Nephron progenitor cell (in vitro differentiated cells): ENCODE results near the gene PGA4.

ENCODE experiments used
- DNase-seq: peaks from one replicate; pipeline ENCODE4 v3.0.0; 2021
- H3K27ac Mint-ChIP-seq: 2 replicates; pipeline ENCODE4 v1.8.0; 2021; ENCODE audit warnings: mild to moderate bottlenecking, moderate library complexity, mixed read lengths
- H3K27me3 Mint-ChIP-seq: 2 replicates; pipeline ENCODE4 v1.8.0; 2021; ENCODE audit warnings: mild to moderate bottlenecking, low read depth, mixed read lengths; ENCODE audit not compliant: poor library complexity
- H3K36me3 Mint-ChIP-seq: 2 replicates; pipeline ENCODE4 v1.8.0; 2021; ENCODE audit warnings: low read depth, mixed read lengths
- H3K4me1 Mint-ChIP-seq: 2 replicates; pipeline ENCODE4 v1.8.0; 2021; ENCODE audit warnings: mixed read lengths
- H3K4me3 Mint-ChIP-seq: 2 replicates; pipeline ENCODE4 v1.8.0; 2021; ENCODE audit warnings: mild to moderate bottlenecking, moderate library complexity, mixed read lengths
- H3K9me3 Mint-ChIP-seq: 2 replicates; pipeline ENCODE4 v1.8.0; 2021; ENCODE audit warnings: mild to moderate bottlenecking, moderate library complexity, mixed read lengths
- TF ChIP-seq, protein P1 (sequence below): fragments of 200-600 bp; sonication (generic); IDR thresholded peaks from 2 replicates; pipeline ENCODE4 v1.5.0; 2021; ENCODE audit warnings: antibody characterized with exemption

The PGA4 gene

DNA sequence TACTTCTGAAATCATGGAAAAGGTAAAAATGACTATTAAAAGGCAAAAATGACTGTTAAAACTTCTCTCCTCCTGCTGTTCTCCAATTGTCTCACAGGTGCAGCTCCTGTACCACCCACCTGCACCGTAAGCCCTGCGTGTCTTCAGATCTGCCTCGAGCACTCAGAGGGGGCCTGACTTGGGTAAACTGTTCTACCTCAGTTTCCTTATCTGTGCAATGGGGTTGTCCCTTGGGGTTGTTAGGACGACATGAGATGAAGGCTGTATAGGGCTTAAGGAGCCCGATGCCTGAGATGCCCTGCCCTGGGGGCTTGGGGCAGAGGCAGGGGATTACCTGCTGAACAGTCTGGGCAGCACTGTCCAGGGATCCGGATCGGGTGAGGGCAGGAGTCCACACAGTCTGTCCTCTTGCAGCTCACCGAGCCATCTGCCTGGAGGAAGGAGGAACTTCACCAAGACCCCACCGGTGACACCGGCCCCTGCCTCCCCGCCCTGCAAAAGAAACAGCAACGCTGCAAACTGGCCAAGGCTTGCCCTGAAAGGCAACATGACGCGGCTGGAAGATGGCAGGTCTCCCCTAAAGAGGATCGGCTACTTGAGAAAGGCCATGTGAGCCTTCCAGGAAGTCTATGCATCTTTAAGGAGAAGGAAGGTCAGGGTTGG is 46.6 kb downstream of the PGA4 start:
- no peak overlapping the region for H3K4me3 Mint-ChIP-seq
- DNase-seq = no peak
- H3K9me3 Mint-ChIP-seq = no peaks in the 10 kb centered on the region
- peaks cover 35% of the 10 kb centered on the region for H3K36me3 Mint-ChIP-seq
- H3K27ac Mint-ChIP-seq = no peak overlapping the region
- H3K27me3 Mint-ChIP-seq = peaks cover 5% of the 10 kb centered on the region
- no peaks in the 10 kb centered on the region for H3K4me1 Mint-ChIP-seq
- TF ChIP-seq, protein P1, sequence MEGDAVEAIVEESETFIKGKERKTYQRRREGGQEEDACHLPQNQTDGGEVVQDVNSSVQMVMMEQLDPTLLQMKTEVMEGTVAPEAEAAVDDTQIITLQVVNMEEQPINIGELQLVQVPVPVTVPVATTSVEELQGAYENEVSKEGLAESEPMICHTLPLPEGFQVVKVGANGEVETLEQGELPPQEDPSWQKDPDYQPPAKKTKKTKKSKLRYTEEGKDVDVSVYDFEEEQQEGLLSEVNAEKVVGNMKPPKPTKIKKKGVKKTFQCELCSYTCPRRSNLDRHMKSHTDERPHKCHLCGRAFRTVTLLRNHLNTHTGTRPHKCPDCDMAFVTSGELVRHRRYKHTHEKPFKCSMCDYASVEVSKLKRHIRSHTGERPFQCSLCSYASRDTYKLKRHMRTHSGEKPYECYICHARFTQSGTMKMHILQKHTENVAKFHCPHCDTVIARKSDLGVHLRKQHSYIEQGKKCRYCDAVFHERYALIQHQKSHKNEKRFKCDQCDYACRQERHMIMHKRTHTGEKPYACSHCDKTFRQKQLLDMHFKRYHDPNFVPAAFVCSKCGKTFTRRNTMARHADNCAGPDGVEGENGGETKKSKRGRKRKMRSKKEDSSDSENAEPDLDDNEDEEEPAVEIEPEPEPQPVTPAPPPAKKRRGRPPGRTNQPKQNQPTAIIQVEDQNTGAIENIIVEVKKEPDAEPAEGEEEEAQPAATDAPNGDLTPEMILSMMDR = no peak

DNA sequence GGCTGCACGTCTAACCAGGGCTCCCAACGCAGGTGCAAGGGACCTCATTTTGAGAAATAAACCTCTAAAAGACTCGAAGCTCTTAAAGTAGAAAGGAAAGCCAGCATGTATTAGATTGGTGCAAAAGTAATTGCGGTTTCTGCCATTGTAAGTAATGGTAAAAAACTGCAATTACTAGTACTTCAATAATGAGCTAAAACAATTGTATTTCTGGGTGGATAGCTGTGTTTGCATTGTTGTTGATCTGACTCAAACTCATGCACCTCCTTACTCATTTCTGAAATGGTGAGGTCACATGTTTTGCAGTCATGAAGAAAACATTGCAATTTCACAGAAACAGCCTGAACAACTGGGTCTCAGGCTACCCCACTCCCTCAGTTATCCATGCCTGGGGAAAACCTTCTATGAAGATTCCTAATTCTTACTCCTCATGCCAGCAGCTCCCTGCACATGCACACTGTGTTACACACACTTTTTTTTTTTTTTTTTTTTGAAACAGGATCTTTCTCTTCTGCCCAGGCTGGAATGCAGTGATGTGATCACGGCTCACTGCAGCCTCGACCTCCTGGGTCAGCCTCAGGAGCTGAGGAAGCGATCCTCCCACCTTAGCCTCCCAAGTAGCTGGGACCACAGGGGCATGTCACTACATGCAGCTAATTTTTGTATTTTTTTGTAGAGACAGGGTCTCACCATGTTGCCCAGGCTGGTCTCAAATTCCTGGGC is 48.4 kb downstream of the PGA4 start:
- TF ChIP-seq, protein P1 = no peak
- peaks cover 1% of the 10 kb centered on the region for H3K27me3 Mint-ChIP-seq
- no peak for DNase-seq
- no peak overlapping the region for H3K27ac Mint-ChIP-seq
- H3K4me1 Mint-ChIP-seq = no peaks in the 10 kb centered on the region
- no peaks in the 10 kb centered on the region for H3K9me3 Mint-ChIP-seq
- H3K4me3 Mint-ChIP-seq = no peak overlapping the region
- peaks cover 34% of the 10 kb centered on the region for H3K36me3 Mint-ChIP-seq

DNA sequence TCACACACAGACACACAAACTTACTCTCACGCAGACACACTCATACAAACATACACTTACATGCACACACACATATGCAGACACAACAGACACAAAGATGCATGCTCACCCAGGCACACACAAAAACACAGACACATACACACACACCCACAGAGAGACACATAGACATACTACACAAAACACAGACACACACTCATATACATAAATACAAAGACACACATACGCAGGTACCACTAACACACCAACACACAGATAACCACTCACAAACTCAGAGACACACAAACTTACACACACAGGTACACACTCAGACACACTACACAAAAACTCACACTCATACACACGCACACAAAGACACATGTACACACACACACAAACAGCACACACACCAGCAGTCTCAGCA is 50.6 kb downstream of the PGA4 start:
- TF ChIP-seq, protein P1 = no peak
- no peaks in the 10 kb centered on the region for H3K9me3 Mint-ChIP-seq
- H3K27me3 Mint-ChIP-seq = no peaks in the 10 kb centered on the region
- no peak overlapping the region for H3K27ac Mint-ChIP-seq
- no peak overlapping the region for H3K4me3 Mint-ChIP-seq
- no peak for DNase-seq
- H3K4me1 Mint-ChIP-seq = peaks cover 4% of the 10 kb centered on the region
- peaks cover 19% of the 10 kb centered on the region for H3K36me3 Mint-ChIP-seq

DNA sequence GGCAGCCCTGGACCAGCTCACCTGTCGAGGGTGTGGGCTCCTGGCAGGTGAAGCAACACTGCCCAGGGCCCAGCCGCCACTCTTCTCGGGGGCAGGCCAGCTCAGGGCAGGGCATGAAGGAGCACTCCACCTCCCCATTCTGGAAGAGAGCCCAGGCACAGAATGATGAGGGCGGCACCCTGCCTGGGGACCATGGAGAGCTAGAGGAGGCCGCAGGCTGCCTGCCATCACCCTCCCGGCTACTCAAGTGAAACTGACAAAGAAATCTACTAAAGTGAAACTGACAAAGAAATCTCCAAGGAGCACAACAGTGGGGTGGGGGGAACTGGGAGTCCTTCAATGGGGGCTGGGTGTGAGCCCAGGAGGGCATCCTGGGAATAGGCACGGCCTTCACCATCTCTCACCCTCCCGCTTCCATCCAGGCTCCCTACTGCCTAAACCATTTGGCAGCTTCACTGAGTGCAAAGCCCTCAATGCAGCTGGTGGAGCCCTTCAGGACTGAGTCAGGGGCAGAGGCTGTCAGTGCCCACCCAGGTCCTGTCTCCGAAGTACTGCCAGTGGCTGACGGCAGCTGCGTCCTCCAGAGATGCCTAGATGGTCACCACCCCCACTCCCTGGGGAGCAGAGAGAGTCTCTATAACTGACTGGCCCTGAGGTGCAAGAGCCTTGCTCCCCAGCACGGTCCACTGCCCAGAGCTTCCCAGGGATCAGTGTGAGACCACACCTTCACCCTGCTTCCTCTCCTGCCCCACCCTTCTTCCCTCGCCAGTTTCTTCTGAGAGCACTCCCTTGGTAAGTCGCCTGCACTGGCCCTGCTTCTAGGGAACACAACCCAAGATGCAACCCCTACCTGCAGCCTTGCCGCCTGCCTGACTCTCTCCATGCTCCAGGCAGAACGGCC is 51.3 kb downstream of the PGA4 start:
- Mint-ChIP-seq H3K4me1 (peaks cover 11% of the 10 kb centered on the region), H3K27ac (no peak overlapping the region), H3K36me3 (peaks cover 24% of the 10 kb centered on the region), H3K4me3 (no peak overlapping the region), H3K27me3 (no peaks in the 10 kb centered on the region), H3K9me3 (no peaks in the 10 kb centered on the region)
- no peak for DNase-seq
- TF ChIP-seq, protein P1 = no peak

DNA sequence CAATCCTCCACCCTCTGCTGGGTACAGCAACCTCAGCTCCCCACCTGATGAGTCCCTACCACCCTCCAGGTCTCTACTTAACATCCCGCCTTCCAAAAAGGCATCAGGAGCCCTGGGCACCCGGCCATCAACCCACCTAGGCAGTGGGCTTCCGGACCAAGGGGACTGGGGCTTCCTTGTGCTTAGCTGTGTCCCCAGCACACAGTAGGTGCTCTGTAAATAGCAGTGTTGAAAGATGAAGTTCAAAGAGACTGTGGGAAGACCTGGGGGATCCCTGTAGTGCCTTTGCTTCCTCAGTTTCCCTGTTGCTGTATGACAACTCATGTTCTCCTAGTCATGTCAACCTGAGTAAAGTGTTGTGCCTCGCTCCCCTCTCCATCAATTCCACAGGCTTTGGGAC is 51.9 kb downstream of the PGA4 start:
- Mint-ChIP-seq H3K4me1 (peaks cover 14% of the 10 kb centered on the region), H3K9me3 (no peaks in the 10 kb centered on the region), H3K27me3 (no peaks in the 10 kb centered on the region), H3K36me3 (peaks cover 27% of the 10 kb centered on the region), H3K27ac (no peak overlapping the region), H3K4me3 (no peak overlapping the region)
- no peak for DNase-seq
- TF ChIP-seq, protein P1 = no peak
